ENCODE data around the gene ADAMTS2.

DNA sequence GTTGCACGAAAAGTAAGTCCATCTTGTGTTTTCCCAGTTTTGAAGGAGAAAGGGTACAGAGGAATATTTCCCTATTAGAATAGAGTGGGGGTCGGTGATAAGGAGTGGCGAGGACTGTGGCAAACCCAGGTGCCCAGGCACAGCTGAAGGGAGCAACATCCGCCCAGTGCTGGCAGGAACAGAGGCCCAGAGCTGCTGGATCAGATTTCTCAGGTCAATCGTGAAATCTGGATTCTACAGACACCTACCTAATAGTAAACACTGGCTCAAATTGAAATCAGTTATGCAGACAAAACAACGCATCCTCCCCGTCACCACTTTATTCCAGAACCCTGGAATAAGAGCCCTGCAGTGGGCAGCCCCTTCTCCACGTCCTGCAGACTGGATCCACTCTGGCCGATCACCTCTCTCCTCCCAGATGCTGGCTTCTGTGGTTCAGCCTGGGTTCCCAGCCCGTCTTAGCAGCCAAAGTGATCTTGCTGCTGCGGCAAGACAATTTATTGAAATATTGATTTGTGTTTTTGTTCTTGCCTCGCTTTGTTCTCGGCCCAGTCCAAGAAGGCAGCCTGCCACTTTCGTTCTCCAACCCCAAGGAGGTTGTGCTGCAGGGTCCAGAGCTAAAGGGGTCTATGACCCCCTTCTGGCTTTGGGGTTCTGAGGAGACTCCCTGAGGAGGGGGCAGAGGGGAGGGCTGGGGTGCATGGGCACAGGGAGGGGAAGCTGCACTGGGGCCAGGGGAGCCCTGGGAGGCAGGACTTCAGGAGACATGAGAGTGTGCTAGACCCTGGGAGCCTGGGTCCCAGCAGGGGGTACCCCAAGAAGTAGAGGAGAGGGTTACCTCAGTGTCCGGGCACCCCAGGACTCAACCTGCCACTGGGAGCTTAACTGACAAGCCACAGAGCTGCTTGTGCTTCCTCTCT, 181.8 kb downstream of the ADAMTS2 start:
- TF ChIP-seq, protein P1, sequence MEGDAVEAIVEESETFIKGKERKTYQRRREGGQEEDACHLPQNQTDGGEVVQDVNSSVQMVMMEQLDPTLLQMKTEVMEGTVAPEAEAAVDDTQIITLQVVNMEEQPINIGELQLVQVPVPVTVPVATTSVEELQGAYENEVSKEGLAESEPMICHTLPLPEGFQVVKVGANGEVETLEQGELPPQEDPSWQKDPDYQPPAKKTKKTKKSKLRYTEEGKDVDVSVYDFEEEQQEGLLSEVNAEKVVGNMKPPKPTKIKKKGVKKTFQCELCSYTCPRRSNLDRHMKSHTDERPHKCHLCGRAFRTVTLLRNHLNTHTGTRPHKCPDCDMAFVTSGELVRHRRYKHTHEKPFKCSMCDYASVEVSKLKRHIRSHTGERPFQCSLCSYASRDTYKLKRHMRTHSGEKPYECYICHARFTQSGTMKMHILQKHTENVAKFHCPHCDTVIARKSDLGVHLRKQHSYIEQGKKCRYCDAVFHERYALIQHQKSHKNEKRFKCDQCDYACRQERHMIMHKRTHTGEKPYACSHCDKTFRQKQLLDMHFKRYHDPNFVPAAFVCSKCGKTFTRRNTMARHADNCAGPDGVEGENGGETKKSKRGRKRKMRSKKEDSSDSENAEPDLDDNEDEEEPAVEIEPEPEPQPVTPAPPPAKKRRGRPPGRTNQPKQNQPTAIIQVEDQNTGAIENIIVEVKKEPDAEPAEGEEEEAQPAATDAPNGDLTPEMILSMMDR (IDR thresholded peaks at IDR 0.05) = no peak
- no peak for TF ChIP-seq POLR2A (IDR thresholded peaks at IDR 0.05)
